H1 (cell line): ENCODE data around the gene SPAG4. TPM values are rescaled to one million over a fixed set of nuclear protein-coding genes. Genes with fewer than 3 reads are reported as not detected.
A peak's percentile ranks its signal among the peaks of the same experiment; 100 is the strongest.

Experiments used
- CTCF ChIA-PET: fragments of 300-600 bp; sonication (Branson Sonifier 250); formaldehyde crosslinking; loops from one replicate; lab custom pipeline; 2021; ENCODE audit not compliant: partially characterized antibody; lab: Charles Lee
- POLR2A ChIA-PET: fragments of 300-600 bp; sonication (Branson Sonifier 250); formaldehyde crosslinking; loops from one replicate; lab custom pipeline; 2021; ENCODE audit warnings: inconsistent platforms; ENCODE audit not compliant: partially characterized antibody; lab: Charles Lee
- DNase-seq, 2 experiments: peaks; one replicate each; pipeline versions ENCODE4 v3.0.0 to v3.0.0-alpha.2; 2010 to 2022; ENCODE audit warnings: low spot score in 2 of 2, low read depth in 1 of 2, mixed read lengths in 1 of 2
- FAIRE-seq: peaks from 2 replicates; lab custom pipeline; 2011; peaks lifted over from hg19 to GRCh38; lab: Jason Lieb, UNC
- H2AFZ ChIP-seq: 2 replicates; pipeline ENCODE4 v1.8.1; 2012; ENCODE audit warnings: low read length, inconsistent platforms
- H2AK5ac ChIP-seq: 2 replicates; pipeline ENCODE4 v1.6.1; 2013; ENCODE audit warnings: low read depth, low read length
- H2BK120ac ChIP-seq: replicated peaks from 2 replicates; pipeline ENCODE3; 2013; ENCODE audit warnings: low read depth, low read length, inconsistent platforms
- H2BK12ac ChIP-seq: 2 replicates; pipeline ENCODE4 v1.6.1; 2013; ENCODE audit warnings: low read depth, low read length
- H2BK15ac ChIP-seq: 2 replicates; pipeline ENCODE4 v1.6.1; 2013; ENCODE audit warnings: low read length
- H2BK20ac ChIP-seq: 2 replicates; pipeline ENCODE4 v1.6.1; 2013; ENCODE audit warnings: low read length
- H2BK5ac ChIP-seq: 2 replicates; pipeline ENCODE4 v1.6.1; 2013; ENCODE audit warnings: low read depth, low read length
- H3K14ac ChIP-seq: 2 replicates; pipeline ENCODE4 v1.6.1; 2013; ENCODE audit warnings: inconsistent platforms; ENCODE audit not compliant: insufficient read length
- H3K18ac ChIP-seq: 2 replicates; pipeline ENCODE4 v1.6.1; 2013; ENCODE audit warnings: low read length; ENCODE audit errors: extremely low read depth
- H3K23ac ChIP-seq: 2 replicates; pipeline ENCODE4 v1.6.1; 2013; ENCODE audit warnings: inconsistent platforms; ENCODE audit not compliant: insufficient read length
- H3K23me2 ChIP-seq: 2 replicates; pipeline ENCODE4 v1.6.1; 2013; ENCODE audit warnings: low read depth, low read length
- H3K27ac ChIP-seq: 2 replicates; pipeline ENCODE4 v1.6.1; 2011; ENCODE audit warnings: low read depth, low read length, inconsistent platforms
- H3K27me3 ChIP-seq, 4 experiments: replicated peaks in 1 of 4; 1 replicate in 1 of 4; 2 replicates in 3 of 4; pipeline versions ENCODE4 v1.6.1 to v1.8.1; 2011 to 2013; ENCODE audit warnings: low read length in 3 of 4, mild to moderate bottlenecking in 3 of 4, inconsistent platforms in 2 of 4, mixed read lengths in 2 of 4, moderate library complexity in 1 of 4; ENCODE audit not compliant: control insufficient read depth in 3 of 4, insufficient read depth in 3 of 4; ENCODE audit errors: extremely low read depth in 1 of 4
- H3K36me3 ChIP-seq, 4 experiments: 2 replicates each; pipeline versions ENCODE4 v1.6.1 to v1.8.1; 2011 to 2013; ENCODE audit warnings: mild to moderate bottlenecking in 4 of 4, low read length in 3 of 4, moderate library complexity in 2 of 4, control low read depth in 1 of 4, inconsistent platforms in 1 of 4; ENCODE audit not compliant: insufficient read depth in 4 of 4, control insufficient read depth in 2 of 4
- H3K4ac ChIP-seq: replicated peaks from 2 replicates; pipeline ENCODE3; 2013; ENCODE audit warnings: low read length, low read depth, mixed read lengths, inconsistent platforms; ENCODE audit not compliant: insufficient read length
- H3K4me1 ChIP-seq, 4 experiments: replicated peaks in 1 of 4; 1 replicate in 1 of 4; 2 replicates in 3 of 4; pipeline versions ENCODE4 v1.6.1 to v1.8.1; 2011 to 2013; ENCODE audit warnings: low read length in 3 of 4, inconsistent platforms in 2 of 4, mixed read lengths in 1 of 4; ENCODE audit not compliant: insufficient read depth in 4 of 4, control insufficient read depth in 3 of 4
- H3K4me2 ChIP-seq, 2 experiments: 2 replicates each; pipeline versions ENCODE4 v1.6.1 to v1.8.1; 2011 to 2013; ENCODE audit warnings: low read depth in 2 of 2, low read length in 2 of 2, control low read depth in 1 of 2, inconsistent platforms in 1 of 2, mild to moderate bottlenecking in 1 of 2; ENCODE audit not compliant: insufficient read depth in 1 of 2
- H3K4me3 ChIP-seq, 4 experiments: fragments of 200-600, 300-600 bp in 1 of 4; sonication (generic), shearing (Covaris generic), sonication (Bioruptor Twin) in 1 of 4; 2 replicates each; pipeline versions ENCODE4 v1.5.1 to v1.8.1; 2011 to 2016; ENCODE audit warnings: low read length in 4 of 4, low read depth in 3 of 4, control low read depth in 2 of 4, inconsistent platforms in 2 of 4, mild to moderate bottlenecking in 2 of 4, mixed read lengths in 1 of 4, moderate library complexity in 1 of 4; ENCODE audit not compliant: insufficient read depth in 2 of 4; ENCODE audit errors: extremely low read depth in 1 of 4
- H3K56ac ChIP-seq: replicated peaks from 2 replicates; pipeline ENCODE3; 2013; ENCODE audit warnings: low read depth, mild to moderate bottlenecking, mixed read lengths, low read length, inconsistent platforms; ENCODE audit not compliant: insufficient read length
- H3K79me1 ChIP-seq: 2 replicates; pipeline ENCODE4 v1.6.1; 2013; ENCODE audit warnings: low read depth, low read length, control low read depth
- H3K79me2 ChIP-seq, 2 experiments: 2 replicates each; pipeline versions ENCODE4 v1.6.1 to v1.8.1; 2012 to 2013; ENCODE audit warnings: low read length in 2 of 2, mild to moderate bottlenecking in 2 of 2, inconsistent platforms in 1 of 2; ENCODE audit not compliant: insufficient read depth in 2 of 2, control insufficient read depth in 1 of 2
- H3K9ac ChIP-seq, 4 experiments: replicated peaks in 1 of 4; 1 replicate in 1 of 4; 2 replicates in 3 of 4; pipeline versions ENCODE4 v1.6.1 to v1.8.1; 2011 to 2013; ENCODE audit warnings: low read depth in 3 of 4, low read length in 3 of 4, control low read depth in 2 of 4, mild to moderate bottlenecking in 2 of 4, moderate library complexity in 2 of 4, inconsistent platforms in 1 of 4; ENCODE audit errors: extremely low read depth in 1 of 4
- H3K9me3 ChIP-seq, 2 experiments: 2 replicates each; pipeline versions ENCODE4 v1.6.1 to v1.8.1; 2012 to 2013; ENCODE audit warnings: mild to moderate bottlenecking in 2 of 2, moderate library complexity in 2 of 2, control low read depth in 1 of 2, inconsistent platforms in 1 of 2, low read depth in 1 of 2, low read length in 1 of 2, mixed read lengths in 1 of 2; ENCODE audit not compliant: insufficient read depth in 2 of 2
- H4K20me1 ChIP-seq, 2 experiments: replicated peaks in 1 of 2; 2 replicates each; pipeline versions ENCODE3 to v1.8.1; 2011 to 2013; ENCODE audit warnings: inconsistent platforms in 2 of 2, low read length in 2 of 2, mild to moderate bottlenecking in 1 of 2; ENCODE audit not compliant: insufficient read depth in 2 of 2, control insufficient read depth in 1 of 2
- H4K5ac ChIP-seq: 2 replicates; pipeline ENCODE4 v1.6.1; 2013; ENCODE audit warnings: low read length, low read depth, mixed read lengths, inconsistent platforms; ENCODE audit not compliant: insufficient read length
- H4K8ac ChIP-seq: 2 replicates; pipeline ENCODE4 v1.8.0; 2013; ENCODE audit warnings: mild to moderate bottlenecking, moderate library complexity, low read length, inconsistent platforms; ENCODE audit not compliant: insufficient read depth; ENCODE audit errors: extremely low read depth
- H4K91ac ChIP-seq: replicated peaks from 2 replicates; pipeline ENCODE3; 2013; ENCODE audit warnings: low read length, mixed read lengths, inconsistent platforms; ENCODE audit not compliant: insufficient read length
- CTCF ChIP-seq, 3 experiments: IDR thresholded peaks; 1 replicate in 2 of 3; 2 replicates in 1 of 3; pipeline versions ENCODE4 v1.5.1 to v1.6.1; 2011; ENCODE audit warnings: low read length in 3 of 3, mild to moderate bottlenecking in 3 of 3, inconsistent platforms in 2 of 3, low read depth in 1 of 3, moderate library complexity in 1 of 3; ENCODE audit not compliant: insufficient read depth in 1 of 3; ENCODE audit errors: control extremely low read depth in 1 of 3
- EZH2 ChIP-seq: fragments of 200-600 bp; sonication (generic); IDR thresholded peaks from 2 replicates; pipeline ENCODE4 v1.7.1; 2012; ENCODE audit warnings: low read depth, mild to moderate bottlenecking, moderate library complexity, low read length, inconsistent platforms; ENCODE audit not compliant: severe bottlenecking
- KDM1A ChIP-seq: fragments of 200-600, 300-600 bp; sonication (generic); IDR thresholded peaks from 2 replicates; pipeline ENCODE4 v1.7.1; 2016; ENCODE audit warnings: mild to moderate bottlenecking, low read length, borderline replicate concordance
- NRF1 ChIP-seq: IDR thresholded peaks from 2 replicates; pipeline ENCODE4 v1.6.1; 2011; ENCODE audit warnings: mild to moderate bottlenecking, low read depth, low read length, improper control_type of control experiment
- RAD21 ChIP-seq, 2 experiments: IDR thresholded peaks in 1 of 2; conservative IDR thresholded peaks in 1 of 2; 2 replicates each; pipeline ENCODE4 v1.6.1; 2011; ENCODE audit warnings: low read depth in 2 of 2, low read length in 2 of 2, improper control_type of control experiment in 1 of 2, inconsistent platforms in 1 of 2, mild to moderate bottlenecking in 1 of 2, moderate library complexity in 1 of 2
- SAP30 ChIP-seq: fragments of 300-600 bp; sonication (generic); IDR thresholded peaks from 2 replicates; pipeline ENCODE4 v1.7.1; 2012; ENCODE audit warnings: low read length, moderate library complexity, mild to moderate bottlenecking, inconsistent platforms; ENCODE audit not compliant: insufficient read depth, insufficient replicate concordance
- TBP ChIP-seq: IDR thresholded peaks from 2 replicates; pipeline ENCODE4 v1.6.1; 2011; ENCODE audit warnings: low read depth, low read length, improper control_type of control experiment
- WGBS, 2 experiments: shearing (Covaris generic) in 1 of 2; methylation state at CpG; one replicate each; pipeline versions ENCODE4 v1.1.6 to v1.1.7; 2013 to 2015; ENCODE audit warnings: low lambda C conversion rate in 2 of 2, mixed read lengths in 2 of 2, inconsistent platforms in 1 of 2, low coverage in 1 of 2, missing lambda C conversion rate in 1 of 2; ENCODE audit not compliant: insufficient replicate concordance in 2 of 2, insufficient coverage in 1 of 2, insufficient read length in 1 of 2; ENCODE audit errors: extremely low coverage in 1 of 2, missing lambda C conversion rate in 1 of 2; 5-methylcytosine and 5-hydroxymethylcytosine counted together
- polyA plus RNA-seq, 7 experiments: library from polyadenylated mRNA; depleted of rRNA in 3 of 7; stranded (reverse) in 5 of 7; unstranded in 2 of 7; fragments of >200 nt in 5 of 7; fragments of 200-250 nt in 2 of 7; gene quantifications; 1 replicate in 5 of 7; 2 replicates in 1 of 7; 4 replicates in 1 of 7; pipeline versions ENCODE4 v1.2.1 to v1.2.3, GENCODE V29; 2011 to 2013; ENCODE audit warnings: missing spikeins in 2 of 7, mixed read lengths in 2 of 7
- total RNA-seq: library from RNA; stranded (reverse); fragmentation: NEBNext Ultra II Directional; extraction: Animal tissue kit (Norgen Biotek cat#: 25700); gene quantifications from 2 replicates; pipeline ENCODE4 v1.2.1, GENCODE V29; 2021

Gene SPAG4
- total and polyA plus RNA-seq, 2 of the 8 experiments (the other 6 are each of a cell fraction or from before 2014, with no cell fraction given): 2.4 to 6.0 TPM

GRCh38 chr20:35617397-35618262, 2.0 kb downstream of the SPAG4 start:
- DNase-seq (peak in 1 of 2 experiments; percentile 73), FAIRE-seq (no peak)
- Histone ChIP-seq H3K14ac (no peak overlapping the region), H3K79me1 (no peaks in the 10 kb centered on the region), H3K18ac (no peak overlapping the region; the same call in 1 of the 2 replicates), H3K23ac (no peak overlapping the region), H4K5ac (no peak overlapping the region), H3K79me2 (no peaks in the 10 kb centered on the region), H4K91ac (no peak overlapping the region), H3K9ac (no peak overlapping the region), H3K4ac (no peak overlapping the region), H4K8ac (no peak overlapping the region), H2BK120ac (no peak overlapping the region), H3K27me3 (peaks cover 0 to 12% (median 7%) of the 10 kb centered on the region in 4 experiments; a peak in 4 of 7 replicates), H3K36me3 (no peaks in the 10 kb centered on the region), H3K56ac (no peak overlapping the region), H2AK5ac (no peak overlapping the region), H3K9me3 (no peaks in the 10 kb centered on the region), H2BK15ac (no peak overlapping the region), H3K4me3 (peak overlapping the region; percentile 3 to 63 (median 55); a peak in 5 of 8 replicates), H2BK12ac (no peak overlapping the region), H3K27ac (no peak overlapping the region), H3K4me2 (peak overlapping the region; percentile 78 to 96), H3K23me2 (peaks cover 12% of the 10 kb centered on the region; the same call in 1 of the 2 replicates), H2BK20ac (no peak overlapping the region), H3K4me1 (peaks cover 0 to 19% (median 8%) of the 10 kb centered on the region in 4 experiments; a peak in 6 of 7 replicates), H4K20me1 (no peaks in the 10 kb centered on the region), H2AFZ (no peak overlapping the region), H2BK5ac (no peak overlapping the region)
- 24% methylated on average over 19 of the region's 22 CpGs; no CpG with 5 or more reads in 1 of the 2 experiments for WGBS, 2 experiments
- CTCF ChIA-PET: interaction anchor here (0.5 to 10.1 kb wide), 17 partner anchors 14 to 574 kb away, joined by 3 to 121 read pairs (median 4); partner anchors contain the start of genes CPNE1, RBM12, RBM39 and SCAND1
- POLR2A ChIA-PET: interaction anchor here (0.7 to 4.8 kb wide), 12 partner anchors 14 to 336 kb away, joined by 3 to 28 read pairs (median 4); partner anchors contain the start of genes CPNE1, NFS1, RBM12 and RBM39
- no peak for TF ChIP-seq KDM1A
- 0 out of 2 replicates have a peak, but pooled peaks have one; percentile 17 for TF ChIP-seq TBP
- peak; percentile 9 for TF ChIP-seq EZH2
- peak; percentile 42 to 51 for TF ChIP-seq RAD21 (IDR thresholded peaks at IDR 0.05 in 1 of 2, conservative IDR thresholded peaks at IDR 0.05 in 1 of 2; ENCODE audit: low read depth in 2 of 2, low read length in 2 of 2)
- TF ChIP-seq CTCF (IDR thresholded peaks at IDR 0.05; ENCODE audit: control extremely low read depth in 1 of 3, insufficient read depth in 1 of 3, low read depth in 1 of 3, low read length in 3 of 3): peak; percentile 40 to 65 (median 64)
- TF ChIP-seq NRF1: no peak
- TF ChIP-seq SAP30: no peak
